Fibroblast of pulmonary artery (primary cell): ENCODE measurements around the gene COX4I1.

Source experiments
- DNase-seq: peaks from one replicate; pipeline ENCODE4 v3.0.0-alpha.2; 2010; ENCODE audit warnings: low read depth
- H3K4me3 ChIP-seq: replicated peaks from 2 replicates; pipeline ENCODE4 v1.5.1; 2011; ENCODE audit warnings: low read depth, mild to moderate bottlenecking, control low read depth, low read length, moderate library complexity
- TF ChIP-seq, protein P1 (sequence below): IDR thresholded peaks from 2 replicates; pipeline ENCODE4 v1.5.1; 2011; ENCODE audit warnings: mild to moderate bottlenecking, control low read depth, low read length, inconsistent platforms; ENCODE audit errors: missing control alignments

The COX4I1 gene

DNA sequence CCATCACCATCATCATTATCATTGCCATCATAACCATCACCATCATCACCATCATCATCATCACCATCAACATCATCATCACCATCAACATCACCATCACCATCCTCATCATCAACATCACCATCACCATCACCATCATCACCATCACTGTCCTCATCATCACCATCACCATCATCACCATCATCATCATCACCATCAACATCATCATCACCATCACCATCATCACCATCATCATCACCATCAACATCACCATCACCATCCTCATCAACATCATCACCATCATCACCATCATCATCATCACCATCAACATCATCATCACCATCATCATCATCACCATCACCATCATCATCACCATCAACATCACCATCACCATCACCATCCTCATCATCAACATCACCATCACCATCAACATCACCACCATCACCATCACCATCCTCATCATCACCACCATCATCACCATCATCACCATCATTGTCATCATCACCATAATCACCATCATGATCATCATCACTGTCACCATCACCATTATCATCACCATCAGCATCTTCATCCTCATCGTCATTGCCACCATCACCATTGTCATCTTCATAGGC, 23.9 kb downstream of the COX4I1 start:
- H3K4me3 ChIP-seq: no peak overlapping the region
- no peak for DNase-seq
- TF ChIP-seq, protein P1, sequence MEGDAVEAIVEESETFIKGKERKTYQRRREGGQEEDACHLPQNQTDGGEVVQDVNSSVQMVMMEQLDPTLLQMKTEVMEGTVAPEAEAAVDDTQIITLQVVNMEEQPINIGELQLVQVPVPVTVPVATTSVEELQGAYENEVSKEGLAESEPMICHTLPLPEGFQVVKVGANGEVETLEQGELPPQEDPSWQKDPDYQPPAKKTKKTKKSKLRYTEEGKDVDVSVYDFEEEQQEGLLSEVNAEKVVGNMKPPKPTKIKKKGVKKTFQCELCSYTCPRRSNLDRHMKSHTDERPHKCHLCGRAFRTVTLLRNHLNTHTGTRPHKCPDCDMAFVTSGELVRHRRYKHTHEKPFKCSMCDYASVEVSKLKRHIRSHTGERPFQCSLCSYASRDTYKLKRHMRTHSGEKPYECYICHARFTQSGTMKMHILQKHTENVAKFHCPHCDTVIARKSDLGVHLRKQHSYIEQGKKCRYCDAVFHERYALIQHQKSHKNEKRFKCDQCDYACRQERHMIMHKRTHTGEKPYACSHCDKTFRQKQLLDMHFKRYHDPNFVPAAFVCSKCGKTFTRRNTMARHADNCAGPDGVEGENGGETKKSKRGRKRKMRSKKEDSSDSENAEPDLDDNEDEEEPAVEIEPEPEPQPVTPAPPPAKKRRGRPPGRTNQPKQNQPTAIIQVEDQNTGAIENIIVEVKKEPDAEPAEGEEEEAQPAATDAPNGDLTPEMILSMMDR: no peak

DNA sequence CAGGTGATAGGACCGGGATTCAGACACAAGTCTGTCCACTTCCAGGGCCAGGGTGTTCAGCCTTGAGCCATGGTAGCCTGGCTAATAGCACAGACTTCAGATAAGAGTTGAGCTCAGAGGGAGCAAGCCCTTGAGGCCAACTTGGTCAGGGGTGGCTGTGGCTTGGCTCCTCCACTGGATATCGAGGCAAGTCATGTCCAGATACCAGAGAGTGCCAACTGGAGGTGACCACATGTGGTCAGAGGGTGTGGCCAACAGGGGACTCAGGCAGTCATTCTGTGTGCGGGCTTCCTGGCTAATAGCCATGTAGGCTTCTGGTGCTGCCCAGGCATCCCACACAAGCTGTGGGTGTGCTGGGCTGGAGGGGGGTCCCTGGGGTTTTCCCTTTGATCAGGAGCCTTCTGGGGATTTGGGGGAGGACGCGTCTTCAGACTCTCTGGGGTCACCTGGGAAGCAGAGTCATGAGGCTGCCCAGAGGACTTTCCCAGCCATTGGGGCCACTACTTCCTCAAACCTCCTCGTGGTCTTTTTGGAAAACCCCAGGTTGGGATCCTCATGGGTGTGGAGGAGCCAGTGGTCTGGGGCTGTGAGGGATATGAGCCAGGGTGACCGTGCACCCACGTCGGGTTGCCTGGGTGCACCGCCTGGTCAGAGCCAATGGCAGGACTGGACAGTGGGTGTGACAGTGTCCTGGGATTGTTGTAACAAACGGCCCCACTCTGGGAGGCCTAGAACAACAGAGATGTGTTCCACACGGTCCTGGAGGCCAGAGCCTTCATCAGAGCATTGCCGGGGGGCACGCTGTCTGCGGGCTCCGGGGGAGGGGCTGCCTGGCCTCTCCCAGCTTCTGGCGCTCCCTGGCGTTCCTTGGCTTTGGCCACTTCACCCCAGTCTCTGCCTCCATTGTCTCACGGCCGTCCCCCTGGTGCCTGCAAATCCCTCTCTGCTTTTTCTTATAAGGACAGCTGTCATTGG, 25.0 kb downstream of the COX4I1 start:
- DNase-seq: no peak
- no peak overlapping the region for H3K4me3 ChIP-seq
- TF ChIP-seq, protein P1: no peak

DNA sequence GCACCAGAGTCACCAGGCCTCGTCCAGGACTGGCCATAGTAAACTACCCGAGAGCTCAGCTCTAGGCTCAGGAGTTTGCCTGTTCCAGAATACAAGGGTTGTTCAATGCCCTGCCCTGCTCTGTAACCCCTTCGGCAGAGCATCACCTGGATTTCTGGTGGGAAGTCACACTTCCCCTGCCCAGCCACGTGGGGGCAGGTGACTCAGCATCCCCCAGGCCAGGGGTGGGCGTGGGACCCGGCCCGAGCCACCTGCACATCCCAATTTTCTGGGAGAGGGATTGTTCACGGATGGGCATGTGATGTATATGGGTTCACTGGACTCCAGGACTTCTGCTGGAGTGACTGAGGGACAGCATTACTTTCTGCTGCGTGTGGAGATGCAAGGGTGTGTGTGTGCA, 25.8 kb downstream of the COX4I1 start:
- TF ChIP-seq, protein P1: no peak
- no peak overlapping the region for H3K4me3 ChIP-seq
- no peak for DNase-seq

DNA sequence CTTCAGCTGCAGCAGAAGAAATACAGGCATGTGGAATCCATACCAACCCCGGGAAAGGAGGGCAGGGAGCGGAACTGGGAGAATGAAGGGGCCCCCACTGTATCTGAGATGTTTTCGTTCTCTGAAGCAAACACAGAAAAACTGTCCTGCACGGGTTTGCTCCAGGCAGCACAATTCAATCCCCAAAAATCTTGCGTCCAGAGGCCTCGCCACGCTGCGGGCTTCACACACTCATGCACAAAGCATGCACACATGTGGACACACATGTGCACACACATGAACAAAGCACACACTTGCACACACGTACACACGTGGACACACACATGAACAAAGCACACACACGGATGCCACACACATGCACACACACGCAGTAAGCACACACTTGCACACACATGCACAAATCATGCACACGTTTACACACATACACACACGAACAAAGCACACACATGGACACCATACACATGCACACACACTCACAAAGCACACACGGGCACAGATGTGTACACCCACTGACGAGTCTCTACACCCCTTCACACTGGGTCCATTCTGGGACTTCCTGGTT, 27.3 kb downstream of the COX4I1 start:
- no peak for DNase-seq
- no peak overlapping the region for H3K4me3 ChIP-seq
- TF ChIP-seq, protein P1: no peak

DNA sequence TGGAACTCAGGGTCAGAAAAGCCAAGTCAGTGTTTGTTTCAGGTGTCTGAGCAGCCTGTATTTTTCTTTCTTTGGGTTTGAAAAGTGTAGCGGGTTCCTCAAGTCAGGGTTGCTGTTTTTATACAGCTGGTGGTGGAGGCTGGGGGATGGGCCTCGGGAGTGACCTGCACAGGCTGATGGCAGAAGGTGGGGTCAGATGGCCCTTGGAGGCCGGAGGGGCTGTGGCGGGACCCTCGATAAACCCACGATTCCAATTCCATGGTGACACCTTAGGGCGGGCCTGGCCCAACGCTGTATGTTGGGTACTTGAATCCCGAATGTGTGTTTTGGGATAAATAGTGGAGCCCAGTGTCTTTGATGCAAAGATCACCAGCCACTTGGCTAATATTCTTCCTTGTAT, 28.7 kb downstream of the COX4I1 start:
- no peak for DNase-seq
- TF ChIP-seq, protein P1: no peak
- H3K4me3 ChIP-seq: no peak overlapping the region

DNA sequence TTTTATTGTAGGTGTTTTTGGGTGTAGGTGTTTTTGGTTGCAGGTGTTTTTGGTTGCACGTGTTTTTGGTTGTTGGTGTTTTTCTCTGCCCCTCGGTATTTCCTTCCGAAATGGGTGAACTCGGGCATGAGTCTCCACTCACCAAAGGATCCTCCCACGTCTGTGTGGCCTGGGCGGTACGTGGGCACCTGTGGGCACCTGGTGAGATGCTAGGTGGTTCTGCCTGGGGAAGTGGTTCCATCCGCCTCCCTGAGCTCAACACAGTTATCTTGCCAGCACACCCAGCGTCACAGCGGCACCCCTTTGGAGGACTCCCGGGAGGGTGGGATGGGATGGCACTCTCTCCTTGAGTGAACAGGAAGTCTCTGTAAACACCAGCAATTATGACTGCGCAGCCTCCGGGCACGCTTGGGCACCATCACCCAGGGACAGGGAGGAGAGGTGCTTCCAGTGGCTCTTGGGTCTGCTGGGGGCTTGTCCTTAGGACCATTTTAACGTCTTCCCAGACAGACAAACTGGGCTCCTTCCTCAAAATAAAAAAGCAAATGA, 29.8 kb downstream of the COX4I1 start:
- TF ChIP-seq, protein P1: no peak
- H3K4me3 ChIP-seq: no peak overlapping the region
- DNase-seq: no peak
